ENCODE measurements around the gene NYNRIN.

GRCh38 chr14:24443053-24443665 is 44.4 kb downstream of the NYNRIN start:
- TF ChIP-seq CTCF (IDR thresholded peaks at IDR 0.05) (no peak), POLR2A (IDR thresholded peaks at IDR 0.05) (no peak)
